A673 (cell line): ENCODE results near the gene WDCP.

Experiments
- EZH2 ChIP-seq: fragments of 200-600 bp; sonication (generic); IDR thresholded peaks from 2 replicates; pipeline ENCODE4 v1.6.1; 2017; ENCODE audit warnings: borderline replicate concordance, low read depth, mild to moderate bottlenecking, mixed read lengths, antibody characterized with exemption, low read length; ENCODE audit not compliant: poor library complexity, severe bottlenecking
- TF ChIP-seq, protein P1 (sequence below): fragments of 300-800, 200-600 bp; sonication (generic); conservative IDR thresholded peaks from 2 replicates; pipeline ENCODE4 v1.5.1; 2017; ENCODE audit warnings: low read depth, mild to moderate bottlenecking, antibody characterized with exemption, low read length, moderate library complexity, mixed read lengths

- TF ChIP-seq, protein P1, sequence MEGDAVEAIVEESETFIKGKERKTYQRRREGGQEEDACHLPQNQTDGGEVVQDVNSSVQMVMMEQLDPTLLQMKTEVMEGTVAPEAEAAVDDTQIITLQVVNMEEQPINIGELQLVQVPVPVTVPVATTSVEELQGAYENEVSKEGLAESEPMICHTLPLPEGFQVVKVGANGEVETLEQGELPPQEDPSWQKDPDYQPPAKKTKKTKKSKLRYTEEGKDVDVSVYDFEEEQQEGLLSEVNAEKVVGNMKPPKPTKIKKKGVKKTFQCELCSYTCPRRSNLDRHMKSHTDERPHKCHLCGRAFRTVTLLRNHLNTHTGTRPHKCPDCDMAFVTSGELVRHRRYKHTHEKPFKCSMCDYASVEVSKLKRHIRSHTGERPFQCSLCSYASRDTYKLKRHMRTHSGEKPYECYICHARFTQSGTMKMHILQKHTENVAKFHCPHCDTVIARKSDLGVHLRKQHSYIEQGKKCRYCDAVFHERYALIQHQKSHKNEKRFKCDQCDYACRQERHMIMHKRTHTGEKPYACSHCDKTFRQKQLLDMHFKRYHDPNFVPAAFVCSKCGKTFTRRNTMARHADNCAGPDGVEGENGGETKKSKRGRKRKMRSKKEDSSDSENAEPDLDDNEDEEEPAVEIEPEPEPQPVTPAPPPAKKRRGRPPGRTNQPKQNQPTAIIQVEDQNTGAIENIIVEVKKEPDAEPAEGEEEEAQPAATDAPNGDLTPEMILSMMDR, result no peak
- TF ChIP-seq EZH2, result no peak
These were observed 34.5 kb downstream of the WDCP start for GRCh38 chr2:24012521-24013188.
